Measurements from ENCODE around the gene TSPYL4.

Gene TSPYL4

GRCh38 chr6:116200619-116201249 is 53.1 kb downstream of the TSPYL4 start:
- Histone ChIP-seq H3K36me3 (ENCODE audit: insufficient read depth, low read length) (no peaks in the 10 kb centered on the region), H3K9me3 (ENCODE audit: control insufficient read depth, insufficient read depth, low read length) (no peaks in the 10 kb centered on the region), H3K4me1 (ENCODE audit: insufficient read depth, low read length) (no peaks in the 10 kb centered on the region), H3K9ac (ENCODE audit: low read depth, low read length) (no peak overlapping the region)

Measured in ES-I3 (cell line).